ENCODE results near the gene ST7. TPM values are rescaled to one million over a fixed set of nuclear protein-coding genes. Genes with fewer than 3 reads are reported as not detected.

Gene ST7
- total RNA-seq, 1 donor from 2014 or later: 17.0 TPM

- no peaks in the 10 kb centered on the region for H3K36me3 ChIP-seq (ENCODE audit: control insufficient read depth, insufficient read depth, low read length)
- H3K27me3 ChIP-seq (ENCODE audit: control insufficient read depth, insufficient read depth, low read length): no peaks in the 10 kb centered on the region
- no peak overlapping the region for H3K4me3 ChIP-seq (ENCODE audit: low read depth, low read length)
- DNase-seq (ENCODE audit: low read depth): peak; percentile 4
- no peak for TF ChIP-seq CTCF (IDR thresholded peaks at IDR 0.05; ENCODE audit: insufficient read depth, low read length, poor library complexity, severe bottlenecking)
Observed at GRCh38 chr7:117247809-117248208, 294.5 kb downstream of the ST7 start.

- H3K27me3 ChIP-seq (ENCODE audit: control insufficient read depth, insufficient read depth, low read length): no peaks in the 10 kb centered on the region
- TF ChIP-seq CTCF (IDR thresholded peaks at IDR 0.05; ENCODE audit: insufficient read depth, low read length, poor library complexity, severe bottlenecking): no peak
- no peaks in the 10 kb centered on the region for H3K36me3 ChIP-seq (ENCODE audit: control insufficient read depth, insufficient read depth, low read length)
- H3K4me3 ChIP-seq (ENCODE audit: low read depth, low read length): no peak overlapping the region
- no peak for DNase-seq (ENCODE audit: low read depth)
Observed at GRCh38 chr7:117248829-117249228, 295.5 kb downstream of the ST7 start.

GRCh38 chr7:117249696-117250095 is 296.4 kb downstream of the ST7 start:
- no peak for DNase-seq (ENCODE audit: low read depth)
- Histone ChIP-seq H3K27me3 (ENCODE audit: control insufficient read depth, insufficient read depth, low read length) (no peaks in the 10 kb centered on the region), H3K4me3 (ENCODE audit: low read depth, low read length) (no peak overlapping the region), H3K36me3 (ENCODE audit: control insufficient read depth, insufficient read depth, low read length) (no peaks in the 10 kb centered on the region)
- no peak for TF ChIP-seq CTCF (IDR thresholded peaks at IDR 0.05; ENCODE audit: insufficient read depth, low read length, poor library complexity, severe bottlenecking)

GRCh38 chr7:117250245-117250644 is 296.9 kb downstream of the ST7 start:
- Histone ChIP-seq H3K4me3 (ENCODE audit: low read depth, low read length) (no peak overlapping the region), H3K27me3 (ENCODE audit: control insufficient read depth, insufficient read depth, low read length) (no peaks in the 10 kb centered on the region), H3K36me3 (ENCODE audit: control insufficient read depth, insufficient read depth, low read length) (no peaks in the 10 kb centered on the region)
- DNase-seq (ENCODE audit: low read depth): no peak
- no peak for TF ChIP-seq CTCF (IDR thresholded peaks at IDR 0.05; ENCODE audit: insufficient read depth, low read length, poor library complexity, severe bottlenecking)

- Histone ChIP-seq H3K27me3 (ENCODE audit: control insufficient read depth, insufficient read depth, low read length) (no peaks in the 10 kb centered on the region), H3K36me3 (ENCODE audit: control insufficient read depth, insufficient read depth, low read length) (no peaks in the 10 kb centered on the region), H3K4me3 (ENCODE audit: low read depth, low read length) (no peak overlapping the region)
- DNase-seq (ENCODE audit: low read depth): no peak
- TF ChIP-seq CTCF (IDR thresholded peaks at IDR 0.05; ENCODE audit: insufficient read depth, low read length, poor library complexity, severe bottlenecking): no peak
Observed at GRCh38 chr7:117250801-117251200, 297.5 kb downstream of the ST7 start.

GRCh38 chr7:117251687-117252086 is 298.4 kb downstream of the ST7 start:
- no peak for TF ChIP-seq CTCF (IDR thresholded peaks at IDR 0.05; ENCODE audit: insufficient read depth, low read length, poor library complexity, severe bottlenecking)
- H3K36me3 ChIP-seq (ENCODE audit: control insufficient read depth, insufficient read depth, low read length): no peaks in the 10 kb centered on the region
- DNase-seq (ENCODE audit: low read depth): peak; percentile 25

More at GRCh38 chr7:117251687-117252086, 298.4 kb downstream of the ST7 start:
- Histone ChIP-seq H3K4me3 (ENCODE audit: low read depth, low read length) (no peak overlapping the region), H3K27me3 (ENCODE audit: control insufficient read depth, insufficient read depth, low read length) (no peaks in the 10 kb centered on the region)

Data from kidney epithelial cell (primary cell).